ENCODE data around the gene CBX3.

DNA sequence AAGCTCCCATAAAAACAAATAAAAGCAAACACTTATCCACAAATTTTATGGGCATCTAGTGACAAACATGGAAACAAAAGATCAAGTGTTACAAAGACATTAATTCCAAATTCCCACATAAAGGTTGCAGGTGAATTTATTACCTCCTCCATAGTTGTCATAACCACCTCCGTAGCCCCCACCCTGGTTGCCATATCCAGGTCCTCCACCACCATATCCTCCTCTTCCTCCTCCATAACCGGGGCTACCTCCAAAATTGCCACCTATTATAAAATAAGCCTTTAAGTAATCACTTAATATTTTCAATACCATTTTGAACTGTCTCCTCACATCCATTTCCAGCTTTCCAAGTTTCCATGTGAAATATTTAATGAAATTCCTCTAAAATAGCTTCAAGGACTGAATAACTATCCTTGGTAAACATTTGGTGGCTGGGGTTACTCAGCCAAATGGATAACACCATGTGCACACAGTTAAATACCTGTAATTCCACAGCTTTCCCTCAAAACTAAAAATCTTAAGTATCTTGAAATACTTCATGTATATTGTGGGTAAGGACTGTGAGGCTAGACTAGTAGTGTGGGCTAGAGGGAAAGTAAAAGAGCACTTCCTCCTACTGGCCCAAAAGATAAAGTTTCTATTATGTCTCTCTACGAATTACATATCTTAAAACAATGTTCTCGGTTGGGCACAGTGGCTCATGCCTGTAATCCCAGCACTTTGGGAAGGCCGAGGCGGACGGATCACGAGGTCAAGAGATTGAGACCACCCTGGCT, 7.9 kb upstream of the CBX3 start:
- TF ChIP-seq CTCF (conservative IDR thresholded peaks at IDR 0.05) = no peak; the same call in 1 of the 2 replicates
- TF ChIP-seq EZH2 (IDR thresholded peaks at IDR 0.05; ENCODE audit: low read depth) = no peak

All from PC-9 (cell line).